Caco-2 (cell line): ENCODE results near the gene KDM8. TPM values are rescaled to one million over a fixed set of nuclear protein-coding genes. Genes with fewer than 3 reads are reported as not detected.
"Not testable (repeated sequence)": the region's sequence is repeated elsewhere in the genome, so short reads cannot be mapped to it uniquely, and the experiment has no call there.

Source experiments
- BruUV-seq: library from RNA; stranded (reverse); fragments of 400-500 nt; replicated peaks from 2 replicates; lab custom pipeline; 2021; lab: Mats Ljungman, UMichigan
- CTCF ChIA-PET: fragments of 300-600 bp; sonication (Branson Sonifier 250); formaldehyde crosslinking; loops from one replicate; lab custom pipeline; 2022; ENCODE audit warnings: antibody characterized with exemption; lab: Charles Lee
- POLR2A ChIA-PET: fragments of 300-600 bp; sonication (Branson Sonifier 250); formaldehyde crosslinking; loops from one replicate; lab custom pipeline; 2022; ENCODE audit warnings: antibody characterized with exemption; lab: Charles Lee
- DNase-seq, 2 experiments: peaks; one replicate each; pipeline versions ENCODE4 v3.0.0 to v3.0.0-alpha.2; 2020 to 2022
- H3K27me3 ChIP-seq: replicated peaks from 2 replicates; pipeline ENCODE4 v1.6.0; 2011; ENCODE audit warnings: low read length; ENCODE audit not compliant: control insufficient read depth, insufficient read depth
- H3K36me3 ChIP-seq: 2 replicates; pipeline ENCODE4 v1.5.1; 2011; ENCODE audit warnings: low read length; ENCODE audit not compliant: control insufficient read depth, insufficient read depth
- H3K4me1 ChIP-seq: fragments of 250-450 bp; sonication (Bioruptor Pico); 2 replicates; pipeline ENCODE4 v1.5.1; 2020; ENCODE audit warnings: mild to moderate bottlenecking
- H3K4me3 ChIP-seq: 2 replicates; pipeline ENCODE4 v1.5.1; 2011; ENCODE audit warnings: low read depth, mild to moderate bottlenecking, control low read depth, low read length
- H3K9me3 ChIP-seq: fragments of 250-450 bp; sonication (Bioruptor Pico); 2 replicates; pipeline ENCODE4 v1.5.1; 2020; ENCODE audit warnings: mild to moderate bottlenecking, moderate library complexity
- H3K27ac Mint-ChIP-seq: one replicate; pipeline ENCODE4 v1.8.0; 2022; ENCODE audit warnings: mixed read lengths; ENCODE audit not compliant: unreplicated experiment
- H3K27me3 Mint-ChIP-seq: one replicate; pipeline ENCODE4 v1.8.0; 2022; ENCODE audit warnings: mixed read lengths; ENCODE audit not compliant: insufficient read depth, unreplicated experiment
- H3K36me3 Mint-ChIP-seq: one replicate; pipeline ENCODE4 v1.8.0; 2022; ENCODE audit warnings: mild to moderate bottlenecking, mixed read lengths; ENCODE audit not compliant: insufficient read depth, unreplicated experiment
- H3K4me1 Mint-ChIP-seq: one replicate; pipeline ENCODE4 v1.8.0; 2022; ENCODE audit warnings: low read depth, mixed read lengths; ENCODE audit not compliant: unreplicated experiment
- H3K4me3 Mint-ChIP-seq: one replicate; pipeline ENCODE4 v1.8.0; 2022; ENCODE audit warnings: mild to moderate bottlenecking, moderate library complexity, mixed read lengths; ENCODE audit not compliant: unreplicated experiment
- H3K9me3 Mint-ChIP-seq: one replicate; pipeline ENCODE4 v1.8.0; 2022; ENCODE audit warnings: mixed read lengths; ENCODE audit not compliant: unreplicated experiment
- CTCF ChIP-seq, 2 experiments: fragments of 200-600 bp in 1 of 2; IDR thresholded peaks; 1 replicate in 1 of 2; 2 replicates in 1 of 2; pipeline versions ENCODE4 v1.5.1 to v1.8.0; 2011 to 2022; ENCODE audit warnings: antibody characterized with exemption in 1 of 2, control low read depth in 1 of 2, inconsistent platforms in 1 of 2, low read depth in 1 of 2, low read length in 1 of 2, mild to moderate bottlenecking in 1 of 2, moderate library complexity in 1 of 2; ENCODE audit not compliant: insufficient read depth in 1 of 2, severe bottlenecking in 1 of 2, unreplicated experiment in 1 of 2
- intact Hi-C: fragments of 100-400 bp; cut with micrococcal nuclease; formaldehyde crosslinking; loops from one replicate; pipeline ENCODE4 v1.10.0; 2022; ENCODE audit not compliant: unreplicated experiment
- total RNA-seq: library from RNA; stranded (reverse); gene quantifications from 2 replicates; pipeline ENCODE4 v1.2.3, GENCODE V29; 2022

KDM8 gene
- total RNA-seq, 1 experiment from 2014 or later, result 7.0 TPM

GRCh38 chr16:27244363-27244755, 41.0 kb downstream of the KDM8 start:
- no peak for DNase-seq
- no peak overlapping the region for H3K27ac Mint-ChIP-seq
- Histone ChIP-seq H3K4me1 (0 out of 2 replicates have a peak, but pooled peaks cover 4% of the 10 kb centered on the region), H3K36me3 (no peaks in the 10 kb centered on the region), H3K9me3 (no peaks in the 10 kb centered on the region; the same call in 1 of the 2 replicates), H3K4me3 (no peak overlapping the region), H3K27me3 (no peaks in the 10 kb centered on the region)
- no peak overlapping the region for H3K4me3 Mint-ChIP-seq
- BruUV-seq, result no TSS peak
- H3K36me3 Mint-ChIP-seq, result no peaks in the 10 kb centered on the region
- intact Hi-C loops, result no loop called here
- no peaks in the 10 kb centered on the region for H3K27me3 Mint-ChIP-seq
- H3K9me3 Mint-ChIP-seq, result no peaks in the 10 kb centered on the region
- H3K4me1 Mint-ChIP-seq, result no peaks in the 10 kb centered on the region
- ChIA-PET CTCF (no interaction called here), POLR2A (no interaction called here)
- TF ChIP-seq CTCF (IDR thresholded peaks at IDR 0.05; ENCODE audit: insufficient read depth in 1 of 2, low read depth in 1 of 2, low read length in 1 of 2, severe bottlenecking in 1 of 2, unreplicated experiment in 1 of 2), result no peak

- ChIA-PET CTCF (interaction anchor here (0.6 kb wide), 1 partner anchor 9 kb away, joined by 3 read pairs; no protein-coding TSS in a partner anchor), POLR2A (no interaction called here)
- no peaks in the 10 kb centered on the region for H3K27me3 Mint-ChIP-seq
- no peak overlapping the region for H3K4me3 Mint-ChIP-seq
- Histone ChIP-seq H3K4me3 (no peak overlapping the region), H3K4me1 (0 out of 2 replicates have a peak, but pooled peaks cover 4% of the 10 kb centered on the region), H3K36me3 (no peaks in the 10 kb centered on the region), H3K9me3 (no peaks in the 10 kb centered on the region; the same call in 1 of the 2 replicates), H3K27me3 (no peaks in the 10 kb centered on the region)
- no peaks in the 10 kb centered on the region for H3K36me3 Mint-ChIP-seq
- intact Hi-C loops, result no loop called here
- H3K27ac Mint-ChIP-seq, result no peak overlapping the region
- BruUV-seq, result no TSS peak
- no peak for TF ChIP-seq CTCF (IDR thresholded peaks at IDR 0.05; ENCODE audit: insufficient read depth in 1 of 2, low read depth in 1 of 2, low read length in 1 of 2, severe bottlenecking in 1 of 2, unreplicated experiment in 1 of 2)
- no peaks in the 10 kb centered on the region for H3K9me3 Mint-ChIP-seq
- no peaks in the 10 kb centered on the region for H3K4me1 Mint-ChIP-seq
- DNase-seq, result no peak
Measured at GRCh38 chr16:27245276-27246172, 42.2 kb downstream of the KDM8 start.

- no TSS peak for BruUV-seq
Measured at GRCh38 chr16:27246439-27246838, 43.1 kb downstream of the KDM8 start.

GRCh38 chr16:27247076-27247475, 43.8 kb downstream of the KDM8 start:
- BruUV-seq, H3K4me3 Mint-ChIP-seq, H3K36me3 Mint-ChIP-seq, H3K9me3 Mint-ChIP-seq, DNase-seq, H3K4me3 ChIP-seq, POLR2A ChIA-PET, H3K9me3 ChIP-seq, intact Hi-C loops, CTCF ChIA-PET, H3K4me1 Mint-ChIP-seq, H3K27me3 Mint-ChIP-seq, H3K27ac Mint-ChIP-seq, H3K4me1 ChIP-seq, H3K36me3 ChIP-seq, H3K27me3 ChIP-seq: not testable (repeated sequence)

More at GRCh38 chr16:27246439-27246838, 43.1 kb downstream of the KDM8 start:
- no peaks in the 10 kb centered on the region for H3K27me3 ChIP-seq
- ChIA-PET POLR2A (no interaction called here), CTCF (no interaction called here)
- Mint-ChIP-seq H3K9me3 (no peaks in the 10 kb centered on the region), H3K36me3 (no peaks in the 10 kb centered on the region), H3K4me1 (no peaks in the 10 kb centered on the region), H3K4me3 (no peak overlapping the region), H3K27ac (no peak overlapping the region), H3K27me3 (no peaks in the 10 kb centered on the region)
- 0 out of 2 replicates have a peak, but pooled peaks cover under 1% of the 10 kb centered on the region for H3K4me1 ChIP-seq
- H3K4me3 ChIP-seq, result no peak overlapping the region
- H3K9me3 ChIP-seq, result no peaks in the 10 kb centered on the region; the same call in 1 of the 2 replicates
- intact Hi-C loops, result no loop called here
- DNase-seq, result no peak
- H3K36me3 ChIP-seq, result no peaks in the 10 kb centered on the region
- TF ChIP-seq CTCF (IDR thresholded peaks at IDR 0.05; ENCODE audit: insufficient read depth in 1 of 2, low read depth in 1 of 2, low read length in 1 of 2, severe bottlenecking in 1 of 2, unreplicated experiment in 1 of 2), result no peak
